SKM-1 treated with dmso at 0.1 percent for 144 hours (cell line): ENCODE results near the gene EVC2.

Source experiments
- DNase-seq: peaks from one replicate; lab custom pipeline; 2025; ENCODE audit not compliant: unreplicated experiment; lab: John Stamatoyannopoulos, UW

The EVC2 gene

DNA sequence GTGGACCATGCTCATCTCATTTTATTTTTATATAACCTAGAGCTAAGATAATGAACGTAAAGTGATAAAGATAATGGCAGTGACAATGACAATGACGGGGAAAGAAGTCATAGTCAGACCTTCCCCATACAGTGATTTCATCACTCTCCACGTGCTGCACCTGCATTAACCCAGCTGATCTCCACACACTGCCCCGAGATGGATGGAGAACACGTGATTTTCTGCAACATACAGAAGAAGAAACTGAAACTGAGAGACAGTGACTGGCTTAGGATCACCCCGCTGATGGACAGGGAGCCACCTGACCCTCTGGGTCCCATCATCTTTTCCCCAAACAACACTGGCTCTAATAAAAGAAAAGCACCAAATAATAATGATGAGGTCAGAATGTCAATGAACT, 22.0 kb downstream of the EVC2 start:
- DNase-seq = no peak

DNA sequence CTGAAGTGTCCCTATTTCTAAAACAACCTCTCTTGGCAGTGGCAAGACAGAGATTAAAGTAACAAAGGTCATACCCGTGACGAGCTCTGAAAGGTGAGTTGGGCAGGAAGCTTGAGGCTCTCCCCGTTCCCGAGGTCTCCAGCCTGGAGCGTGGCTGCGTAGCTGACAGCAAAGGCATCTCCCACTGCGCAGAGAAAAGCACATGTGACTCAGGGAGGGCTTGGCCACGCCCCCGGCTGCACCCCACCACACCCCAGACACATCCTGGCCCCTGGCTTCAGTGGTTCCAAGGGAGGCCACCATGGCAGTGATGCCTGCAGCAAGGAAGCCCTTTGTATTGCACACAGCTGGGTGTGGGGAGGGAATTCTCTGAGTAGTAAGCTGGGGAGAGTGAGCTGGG, 23.1 kb downstream of the EVC2 start:
- DNase-seq = no peak

DNA sequence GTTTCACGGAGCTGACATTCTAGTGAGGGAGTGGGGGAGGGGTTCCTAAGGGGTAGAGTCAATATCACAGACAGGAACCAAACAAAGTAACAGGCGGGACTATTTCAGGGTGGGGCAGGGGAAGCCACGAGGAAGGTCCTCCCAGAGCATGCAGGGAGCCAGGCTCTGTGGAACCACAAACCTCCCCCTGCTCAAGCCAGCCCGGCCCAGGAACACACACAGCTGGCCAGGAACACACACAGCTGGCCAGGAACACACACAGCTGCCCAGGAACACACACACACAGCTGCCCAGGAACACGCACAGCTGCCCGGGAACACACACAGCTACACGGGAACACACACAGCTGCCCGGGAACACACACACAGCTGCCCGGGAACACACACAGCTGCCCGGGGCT, 24.8 kb downstream of the EVC2 start:
- DNase-seq = no peak

DNA sequence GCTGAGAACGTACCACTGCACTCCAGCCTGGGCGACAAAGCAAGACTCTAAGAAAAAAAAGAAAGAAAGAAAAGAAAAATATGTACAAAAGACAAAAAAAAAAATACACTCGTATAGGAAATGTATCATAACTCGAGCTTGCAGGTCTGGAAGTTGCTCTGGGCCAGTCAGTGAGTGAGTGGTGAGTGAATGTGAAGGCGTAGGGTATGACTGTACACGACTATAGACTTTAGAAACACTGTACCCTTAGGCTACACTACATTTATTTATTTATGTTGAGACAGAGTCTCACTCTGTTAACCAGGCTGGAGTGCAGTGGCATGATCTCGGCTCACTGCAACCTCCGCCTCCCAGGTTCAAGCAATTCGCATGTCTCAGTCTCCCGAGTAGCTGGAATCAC, 29.4 kb downstream of the EVC2 start:
- no peak for DNase-seq

DNA sequence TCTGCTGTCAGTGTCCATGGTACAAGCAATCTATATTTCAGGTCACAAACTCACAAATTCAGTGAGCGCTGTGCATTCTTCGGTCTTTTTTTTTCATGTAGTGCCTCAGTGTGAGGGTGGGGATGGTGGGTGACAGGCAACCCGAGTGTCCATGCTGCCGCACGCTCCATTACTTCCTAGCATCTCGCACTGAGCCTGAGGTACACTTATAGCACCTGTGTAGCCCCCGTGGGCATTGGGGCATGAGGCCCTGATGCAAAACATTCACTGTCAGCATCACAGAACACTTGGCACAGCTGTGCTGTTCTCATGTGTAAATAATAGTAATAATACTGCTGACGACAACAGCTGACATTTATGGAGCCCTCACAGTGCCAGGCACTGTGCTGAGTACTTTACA, 31.6 kb downstream of the EVC2 start:
- no peak for DNase-seq

DNA sequence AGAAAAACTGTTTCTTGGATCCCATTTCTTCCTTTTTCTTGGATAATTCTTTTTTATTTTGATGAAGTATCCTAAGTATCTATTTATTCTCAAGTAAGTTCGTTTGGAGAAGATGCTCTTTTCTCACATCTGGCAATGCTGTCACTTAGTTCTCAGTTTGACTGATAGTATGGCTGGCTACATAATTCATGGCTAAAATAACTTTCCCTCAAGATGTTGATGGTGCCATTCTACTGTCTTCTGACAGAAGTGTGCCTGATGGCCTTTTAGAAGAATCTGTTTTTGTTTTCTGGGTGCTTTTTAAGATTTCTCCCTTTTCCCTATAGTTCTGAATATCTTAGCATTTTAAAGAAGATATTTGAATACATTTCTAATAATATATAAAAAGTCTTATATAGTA, 41.6 kb downstream of the EVC2 start:
- no peak for DNase-seq

DNA sequence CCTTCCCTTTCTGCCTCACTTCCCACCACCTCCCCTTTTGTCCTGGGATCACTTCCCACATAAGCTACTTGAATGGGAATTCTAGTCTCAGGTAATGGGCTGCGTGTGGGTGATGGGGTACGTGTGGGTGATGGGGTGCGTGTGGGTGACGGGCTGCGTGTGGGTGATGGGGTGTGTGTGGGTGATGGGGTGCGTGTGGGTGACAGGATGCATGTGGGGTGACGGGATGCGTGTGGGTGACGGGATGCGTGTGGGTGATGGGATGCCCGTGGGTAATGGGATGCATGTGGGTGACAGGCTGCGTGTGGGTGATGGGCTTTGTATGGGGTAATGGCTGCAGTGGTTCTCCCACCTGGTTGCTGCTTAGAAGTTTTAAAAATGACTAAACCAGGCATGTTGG, 43.6 kb downstream of the EVC2 start:
- DNase-seq = no peak

DNA sequence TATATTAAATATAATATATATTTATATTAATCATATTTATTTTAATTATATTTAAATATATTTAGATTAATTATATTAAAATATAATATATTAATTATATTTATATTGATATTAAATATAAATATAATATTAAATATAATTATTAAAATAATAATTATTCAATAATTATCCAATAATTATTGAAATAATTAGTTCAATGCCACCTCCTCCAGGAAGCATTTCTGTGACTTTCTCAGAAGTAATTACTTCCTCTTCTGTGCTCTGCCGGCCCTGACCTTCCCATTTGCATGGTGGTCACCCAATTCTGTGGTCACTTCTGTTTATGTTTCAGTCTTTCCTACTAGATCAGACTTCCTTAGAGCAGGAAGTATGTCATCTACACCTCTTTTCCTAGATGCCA, 45.8 kb downstream of the EVC2 start:
- DNase-seq = no peak

DNA sequence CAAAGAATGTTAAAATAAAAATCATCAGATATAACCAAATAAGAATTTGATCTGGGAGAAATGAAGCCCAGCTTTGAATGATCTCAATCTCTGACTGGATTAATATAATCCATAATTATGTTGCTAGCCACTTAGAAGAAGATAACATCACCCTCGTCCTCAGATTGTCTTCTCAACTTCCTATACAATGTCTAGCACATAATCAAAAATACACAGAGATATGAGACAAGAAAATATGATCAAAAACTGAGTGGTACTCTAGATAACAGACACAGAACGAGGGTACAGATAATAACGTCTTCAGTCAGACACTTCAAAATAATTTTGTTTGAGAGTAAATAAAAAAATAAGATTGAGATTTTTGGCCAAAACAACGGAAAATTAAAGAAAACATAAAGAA, 47.1 kb downstream of the EVC2 start:
- DNase-seq = no peak

DNA sequence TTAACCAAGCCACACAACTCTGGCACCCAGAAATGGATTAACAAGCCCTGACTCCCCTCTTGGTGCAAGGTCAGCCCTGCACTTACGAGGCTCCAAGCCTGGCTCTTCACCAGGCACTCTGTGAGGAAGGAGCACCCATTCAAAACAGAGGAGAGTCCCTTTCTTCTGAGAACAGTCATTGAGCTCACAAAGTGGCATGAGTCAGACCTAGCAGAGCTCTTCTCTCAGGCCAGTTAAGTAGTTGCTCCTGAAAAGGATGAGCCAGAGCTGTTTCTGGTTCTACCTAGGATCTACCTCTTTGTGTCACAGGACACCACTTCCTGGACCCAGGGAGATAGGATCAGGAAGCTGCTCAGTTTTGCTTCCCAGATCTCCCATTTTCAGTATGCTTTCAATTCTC, 48.2 kb downstream of the EVC2 start:
- DNase-seq = no peak

DNA sequence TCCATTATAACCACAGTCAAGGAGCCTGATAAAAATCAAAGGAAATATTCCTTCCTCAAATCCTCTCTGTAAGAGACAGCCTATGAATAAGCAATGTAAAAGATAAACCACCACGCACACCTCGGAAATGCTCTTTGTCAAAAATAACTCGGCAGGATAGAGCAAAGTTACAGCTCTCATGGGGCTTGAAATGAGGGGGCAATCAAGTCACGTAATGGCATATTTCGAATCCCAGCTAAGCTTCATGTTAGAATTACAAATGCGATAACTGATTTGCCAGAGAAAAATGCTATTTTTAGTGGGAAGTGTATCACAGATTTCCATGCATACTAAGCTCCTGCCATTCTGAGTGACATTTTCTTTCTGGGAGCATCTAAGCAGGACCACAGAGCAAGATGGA, 49.4 kb downstream of the EVC2 start:
- DNase-seq = no peak

DNA sequence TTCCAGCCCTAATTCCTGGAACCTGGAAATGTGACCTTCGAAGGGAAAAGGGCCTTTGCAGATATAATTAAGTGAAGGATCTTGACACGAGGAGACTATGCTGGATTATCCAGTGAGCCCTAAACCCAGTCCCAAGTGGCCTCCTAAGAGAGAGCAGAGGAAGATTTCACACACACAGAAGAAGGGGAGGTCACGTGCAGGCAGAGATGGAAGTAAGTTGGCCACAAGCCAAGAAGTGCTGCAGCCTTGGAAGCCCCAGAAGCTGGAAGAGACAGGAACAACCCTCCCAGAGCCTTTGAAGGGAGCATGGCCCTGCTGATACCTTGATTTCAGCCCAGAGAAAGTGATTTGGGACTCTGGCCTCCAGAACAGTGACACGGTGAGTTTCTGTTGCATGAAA, 51.9 kb downstream of the EVC2 start:
- DNase-seq = no peak

DNA sequence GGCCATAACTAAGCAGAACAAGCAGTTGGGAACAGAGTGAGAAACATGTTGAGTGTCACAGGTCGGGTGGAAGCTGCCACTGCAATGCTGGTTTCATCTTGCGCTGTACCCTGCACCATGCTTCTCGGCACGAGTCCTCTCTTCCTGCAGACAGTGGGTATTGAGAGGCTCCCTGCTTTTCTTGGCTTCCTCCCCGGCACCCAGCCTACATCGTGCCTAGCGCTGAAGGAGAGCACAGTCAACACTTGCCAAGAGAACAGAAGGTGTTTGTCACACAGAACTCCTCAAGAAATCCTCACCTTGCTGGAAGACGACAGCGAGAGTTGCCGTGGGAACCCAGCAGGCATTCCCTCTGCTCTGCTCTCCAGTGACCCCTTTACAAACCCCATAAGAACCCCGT, 53.6 kb downstream of the EVC2 start:
- DNase-seq = no peak

DNA sequence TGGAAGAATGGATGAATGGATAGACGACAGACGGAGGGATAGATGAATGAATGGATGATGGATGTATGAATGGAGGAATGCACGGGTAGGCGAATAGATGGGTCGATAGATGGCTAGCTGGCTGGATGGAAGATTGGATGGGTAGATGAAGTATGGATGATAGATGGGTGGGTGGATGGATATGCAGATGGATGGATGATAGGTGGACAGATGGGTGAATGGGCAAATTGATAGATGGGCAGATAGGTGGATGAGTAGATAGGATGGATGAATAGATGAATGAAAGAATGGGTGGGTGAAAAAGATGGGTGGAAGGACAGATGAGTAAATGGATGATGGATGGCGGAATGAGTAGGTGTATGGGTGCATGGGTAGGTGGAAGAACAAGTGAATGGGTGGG, 57.3 kb downstream of the EVC2 start:
- no peak for DNase-seq

DNA sequence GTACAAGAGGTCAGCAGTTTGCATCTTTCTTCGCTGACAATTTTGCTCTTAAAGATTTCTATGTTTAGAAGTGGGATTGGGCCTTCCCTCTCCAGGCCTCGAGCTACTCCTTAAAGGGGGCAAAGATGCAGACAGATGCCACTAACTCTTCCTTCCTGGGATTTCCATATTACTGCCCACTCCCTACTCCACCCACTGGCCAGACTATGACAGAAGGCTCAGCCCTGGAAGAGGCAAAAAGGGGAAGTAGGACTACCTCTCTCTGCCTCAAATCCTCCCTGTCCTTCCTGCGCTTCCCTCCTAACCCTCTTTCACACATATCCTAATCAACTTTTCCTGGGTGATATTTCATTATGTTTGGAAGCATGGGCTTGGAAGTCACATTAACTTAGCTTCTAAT, 58.3 kb downstream of the EVC2 start:
- DNase-seq = no peak

DNA sequence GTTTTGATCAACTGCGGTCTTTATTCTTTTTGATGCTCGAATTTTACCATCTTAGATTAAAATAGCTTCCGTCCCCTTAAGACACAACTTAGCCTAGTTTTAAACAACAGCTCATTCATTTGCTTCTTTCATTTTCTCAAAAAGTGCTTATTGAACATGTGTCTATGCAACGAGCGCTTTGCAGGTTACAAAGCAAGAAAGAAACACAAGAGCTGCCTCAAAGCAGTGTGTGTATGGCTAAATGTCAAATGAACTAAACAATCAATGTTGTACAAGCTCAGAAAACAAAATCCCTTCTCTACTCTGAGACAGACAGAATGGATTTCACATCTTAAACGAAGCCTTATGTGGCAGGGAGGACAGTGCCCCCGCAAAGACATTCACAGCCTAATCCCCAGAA, 61.0 kb downstream of the EVC2 start:
- no peak for DNase-seq

DNA sequence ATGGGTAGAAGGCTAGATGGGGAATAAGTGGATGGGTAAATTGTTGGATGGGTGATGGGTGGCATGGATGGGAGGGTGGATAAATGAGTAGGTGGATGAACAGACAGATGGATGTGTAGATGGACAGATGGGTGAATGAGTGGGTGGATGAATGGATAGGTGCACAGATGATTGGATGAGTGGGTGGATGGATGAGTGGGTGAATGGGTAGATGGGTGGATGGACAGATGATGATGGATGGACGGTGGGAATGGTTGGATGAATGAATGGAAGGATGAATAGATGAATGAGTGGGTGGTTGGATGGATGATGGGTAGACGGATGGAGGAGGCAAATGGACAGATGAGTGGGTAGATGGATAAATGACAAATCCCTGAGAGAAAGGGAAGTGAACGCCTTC, 68.3 kb downstream of the EVC2 start:
- DNase-seq = no peak

DNA sequence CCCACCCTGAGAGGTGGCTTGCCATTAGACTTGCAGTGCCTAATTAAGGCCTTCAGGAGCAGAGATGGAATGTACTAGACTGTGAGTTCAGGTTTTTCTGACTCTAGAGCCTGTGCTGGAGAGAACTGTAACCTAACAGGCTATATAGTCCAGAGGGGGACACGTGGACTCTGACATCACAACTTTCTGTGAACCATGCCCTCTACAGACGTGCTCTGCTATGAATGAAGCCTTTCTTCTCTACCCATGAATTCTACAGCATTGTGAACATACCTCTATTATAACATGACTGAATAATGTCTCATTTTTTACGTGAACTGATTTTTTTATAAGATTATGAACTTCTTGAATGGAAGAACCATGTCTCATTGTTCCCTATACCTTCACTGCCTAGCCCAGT, 68.8 kb downstream of the EVC2 start:
- no peak for DNase-seq

DNA sequence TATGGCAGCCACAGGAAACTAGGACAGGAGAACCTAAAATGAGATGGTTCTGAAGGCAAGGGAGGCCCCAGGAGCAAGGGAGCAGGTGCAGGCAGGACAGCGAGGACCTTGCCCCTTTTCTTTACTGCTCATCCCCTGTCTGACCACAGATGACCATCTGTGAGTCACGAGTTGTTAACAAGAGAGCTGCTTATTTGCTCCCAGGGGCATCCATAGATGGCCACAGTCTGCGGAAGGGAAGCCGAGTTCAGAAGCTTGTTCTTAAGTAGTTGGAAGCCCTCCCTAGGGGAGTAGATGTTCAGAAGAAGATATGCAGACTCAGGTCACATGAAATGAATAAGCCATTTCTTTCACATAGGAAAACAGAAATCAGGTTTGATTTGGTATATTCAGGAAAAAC, 69.4 kb downstream of the EVC2 start:
- DNase-seq = no peak

DNA sequence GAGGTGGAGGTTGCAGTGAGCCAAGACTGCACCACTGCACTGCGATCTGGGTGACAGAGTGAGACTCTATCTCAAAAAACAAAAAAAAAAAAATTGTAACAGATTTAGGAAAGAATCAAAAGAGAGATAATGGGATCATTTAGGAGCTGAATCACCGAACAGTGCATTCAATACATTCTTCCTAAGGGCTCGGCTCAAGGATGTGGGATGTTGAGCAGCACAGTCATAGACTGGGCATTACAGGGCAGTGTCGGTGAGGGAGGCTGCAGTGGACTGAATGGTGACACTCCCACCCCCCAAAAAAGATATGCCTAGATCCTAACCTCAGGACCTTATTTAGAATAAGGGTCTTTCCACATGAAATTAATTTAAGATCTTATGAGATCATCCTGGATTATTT, 70.0 kb downstream of the EVC2 start:
- DNase-seq = no peak

DNA sequence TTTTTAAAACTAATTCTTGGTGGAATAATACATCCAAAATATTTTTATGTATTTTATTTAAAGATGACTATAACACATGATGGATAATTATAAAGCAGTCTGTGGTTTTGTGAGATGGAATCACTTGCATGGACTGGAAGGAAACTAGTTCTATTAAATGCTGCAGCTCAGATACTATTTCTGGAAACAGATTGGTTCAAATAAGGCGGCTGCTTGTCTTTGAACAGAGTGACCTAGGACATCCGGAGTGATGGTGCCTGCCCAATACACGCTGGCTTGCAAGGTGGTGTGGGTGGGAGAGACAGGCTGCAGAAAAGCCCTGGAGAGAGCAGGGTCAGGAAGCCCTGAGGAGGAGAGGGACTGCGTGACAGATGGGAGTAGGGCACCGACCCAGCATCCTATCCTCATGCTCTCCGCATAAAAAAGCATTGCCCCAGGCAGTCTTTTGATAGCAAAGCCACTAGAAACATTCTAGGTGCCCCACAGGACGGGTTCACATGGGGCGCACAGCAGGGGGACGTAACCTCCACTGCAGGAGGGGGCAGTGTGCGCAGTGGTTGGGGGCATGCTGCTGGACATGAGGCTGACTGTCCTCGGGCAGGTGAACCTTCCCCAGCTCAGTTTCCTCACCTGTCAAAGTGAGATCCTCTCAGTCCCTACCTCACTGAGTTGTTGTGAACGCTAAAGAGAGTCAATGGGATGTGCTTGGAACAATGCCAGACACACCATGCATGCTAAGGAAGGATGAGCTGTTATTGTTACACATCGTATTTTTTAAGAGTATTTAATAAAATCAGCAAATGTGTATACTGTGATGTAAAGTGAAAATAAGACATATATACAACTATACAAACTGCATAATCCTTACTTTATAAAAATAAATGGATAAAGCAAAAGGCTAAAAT, 71.3 kb downstream of the EVC2 start:
- DNase-seq = no peak

DNA sequence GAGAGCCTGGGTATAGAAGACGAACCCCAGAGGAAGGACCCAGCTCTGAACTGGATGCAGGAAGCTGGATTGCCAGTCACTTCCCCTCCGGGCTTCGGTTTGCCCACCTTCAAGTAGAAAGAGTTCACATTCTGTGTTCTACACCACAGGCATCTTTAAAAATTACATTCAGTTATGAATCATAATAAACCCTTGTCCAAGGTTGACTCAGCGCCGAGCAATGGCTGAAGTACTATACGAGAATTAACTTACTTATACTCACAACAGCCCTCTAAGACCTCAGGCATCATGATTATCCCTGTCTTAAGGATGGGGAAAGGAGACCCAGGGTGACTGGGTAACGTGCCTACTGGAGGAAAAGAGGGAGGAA, 72.5 kb downstream of the EVC2 start:
- DNase-seq = no peak

DNA sequence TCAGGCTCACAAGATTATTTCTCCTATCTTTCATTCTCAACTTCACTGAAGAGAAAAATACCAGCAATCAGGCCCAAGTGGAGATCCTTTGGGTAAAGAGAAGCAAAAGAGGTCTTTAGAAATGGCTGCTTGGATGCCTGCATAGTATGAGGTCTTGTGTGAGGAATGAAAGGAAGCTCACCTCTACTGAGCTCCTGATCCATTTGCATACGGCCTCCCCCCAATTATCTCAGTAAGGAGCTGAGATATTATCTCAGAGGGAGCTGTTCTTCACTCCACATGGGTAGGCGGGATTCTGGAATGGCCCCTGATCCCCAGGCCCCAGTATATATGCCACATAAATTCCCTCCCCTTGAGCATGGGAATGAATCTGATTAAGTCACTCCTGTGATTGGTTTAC, 75.8 kb downstream of the EVC2 start:
- DNase-seq = no peak
